GM21390 (cell line): ENCODE data around the gene IL2RA.
"Not testable (repeated sequence)": the region's sequence is repeated elsewhere in the genome, so short reads cannot be mapped to it uniquely, and the experiment has no call there.

ENCODE experiments used
- ATAC-seq: cut with Tn5 transposase; IDR thresholded peaks from one replicate; pipeline ENCODE4 v1.9.1; 2021; ENCODE audit not compliant: unreplicated experiment

IL2RA gene

GRCh38 chr10:6083523-6084475, 21.6 kb upstream of the IL2RA start:
- ATAC-seq: no peak

GRCh38 chr10:6082496-6083395, 20.6 kb upstream of the IL2RA start:
- no peak for ATAC-seq

- no peak for ATAC-seq
Observed at GRCh38 chr10:6080417-6080973, 18.3 kb upstream of the IL2RA start.

- no peak for ATAC-seq
Observed at GRCh38 chr10:6079044-6079443, 16.9 kb upstream of the IL2RA start.

GRCh38 chr10:6077071-6077675, 15.0 kb upstream of the IL2RA start:
- ATAC-seq: no peak

- ATAC-seq: no peak
Observed at GRCh38 chr10:6074489-6075301, 12.5 kb upstream of the IL2RA start.

- peak; percentile 57 for ATAC-seq
Observed at GRCh38 chr10:6072215-6072934, 10.2 kb upstream of the IL2RA start.

- ATAC-seq: no peak
Observed at GRCh38 chr10:6071181-6072175, 9.3 kb upstream of the IL2RA start.

- no peak for ATAC-seq
Observed at GRCh38 chr10:6070660-6071059, 8.5 kb upstream of the IL2RA start.

GRCh38 chr10:6069081-6069931, 7.1 kb upstream of the IL2RA start:
- ATAC-seq: no peak

GRCh38 chr10:6068422-6068821, 6.3 kb upstream of the IL2RA start:
- peak; percentile 54 for ATAC-seq

- ATAC-seq: no peak
Observed at GRCh38 chr10:6068006-6068405, 5.8 kb upstream of the IL2RA start.

- ATAC-seq: no peak
Observed at GRCh38 chr10:6067457-6067856, 5.3 kb upstream of the IL2RA start.

GRCh38 chr10:6065835-6066234, 3.7 kb upstream of the IL2RA start:
- no peak for ATAC-seq

- no peak for ATAC-seq
Observed at GRCh38 chr10:6065406-6065805, 3.2 kb upstream of the IL2RA start.

- ATAC-seq: not testable (repeated sequence)
Observed at GRCh38 chr10:6064726-6065125, 2.6 kb upstream of the IL2RA start.

- ATAC-seq: no peak
Observed at GRCh38 chr10:6064119-6064518, 2.0 kb upstream of the IL2RA start.
